Epithelial cell of prostate (primary cell): ENCODE data around the gene C19orf73.
"Not testable (repeated sequence)": the region's sequence is repeated elsewhere in the genome, so short reads cannot be mapped to it uniquely, and the experiment has no call there.

Source experiments
- DNase-seq: peaks from one replicate; pipeline ENCODE4 v3.0.0-alpha.2; 2011; ENCODE audit warnings: low read depth, low spot score
- H3K27ac ChIP-seq: fragments of 450-650 bp; 2 replicates; pipeline ENCODE4 v1.5.1; 2017; ENCODE audit warnings: mild to moderate bottlenecking

The C19orf73 gene

GRCh38 chr19:49104229-49104864 is 14.6 kb downstream of the C19orf73 start:
- no peak for DNase-seq
- no peak overlapping the region for H3K27ac ChIP-seq

- no peak for DNase-seq
- no peak overlapping the region for H3K27ac ChIP-seq
Observed at GRCh38 chr19:49103331-49104085, 15.4 kb downstream of the C19orf73 start.

- no peak for DNase-seq
- H3K27ac ChIP-seq, result no peak overlapping the region
Observed at GRCh38 chr19:49102303-49102702, 16.6 kb downstream of the C19orf73 start.

GRCh38 chr19:49101160-49101559 is 17.8 kb downstream of the C19orf73 start:
- no peak for DNase-seq
- no peak overlapping the region for H3K27ac ChIP-seq

- H3K27ac ChIP-seq, result no peak overlapping the region
- DNase-seq, result no peak
Observed at GRCh38 chr19:49098795-49099194, 20.1 kb downstream of the C19orf73 start.

GRCh38 chr19:49097453-49098288 is 21.3 kb downstream of the C19orf73 start:
- no peak for DNase-seq
- H3K27ac ChIP-seq, result peak overlapping the region; percentile 58

- no peak overlapping the region for H3K27ac ChIP-seq
- DNase-seq, result no peak
Observed at GRCh38 chr19:49094505-49095482, 24.1 kb downstream of the C19orf73 start.

GRCh38 chr19:49092686-49093085 is 26.3 kb downstream of the C19orf73 start:
- H3K27ac ChIP-seq, result no peak overlapping the region
- no peak for DNase-seq

GRCh38 chr19:49091391-49092038 is 27.4 kb downstream of the C19orf73 start:
- H3K27ac ChIP-seq, result no peak overlapping the region
- no peak for DNase-seq

GRCh38 chr19:49086296-49086695 is 32.6 kb downstream of the C19orf73 start:
- no peak for DNase-seq
- no peak overlapping the region for H3K27ac ChIP-seq

GRCh38 chr19:49085868-49086232 is 33.1 kb downstream of the C19orf73 start:
- H3K27ac ChIP-seq, result peak overlapping the region; percentile 69
- DNase-seq, result no peak

- peak within 1 kb of the TSS; percentile 69 for H3K27ac ChIP-seq
- peak; percentile 96 for DNase-seq
Observed at GRCh38 chr19:49085020-49085867, 33.7 kb downstream of the C19orf73 start, which contains the start of gene SNRNP70. Gene SNRNP70 (plus strand): TSS chr19:49085451. CDS start chr19:49086415, 964 bp downstream.

GRCh38 chr19:49084206-49085019 is 34.5 kb downstream of the C19orf73 start:
- DNase-seq, result no peak
- peak overlapping the region; percentile 69 for H3K27ac ChIP-seq

GRCh38 chr19:49081273-49081672 is 37.7 kb downstream of the C19orf73 start:
- no peak for DNase-seq
- no peak overlapping the region for H3K27ac ChIP-seq

GRCh38 chr19:49080392-49080791 is 38.6 kb downstream of the C19orf73 start:
- DNase-seq, result no peak
- H3K27ac ChIP-seq, result no peak overlapping the region

GRCh38 chr19:49074869-49075268 is 44.1 kb downstream of the C19orf73 start:
- not testable (repeated sequence) for H3K27ac ChIP-seq, DNase-seq

- DNase-seq, result no peak
- H3K27ac ChIP-seq, result no peak overlapping the region
Observed at GRCh38 chr19:49073514-49074378, 45.2 kb downstream of the C19orf73 start.
